GM19193 (cell line): ENCODE data around the gene CHCHD6.

Experiments
- POLR2A ChIP-seq: IDR thresholded peaks from 4 replicates; pipeline ENCODE4 v1.6.1; 2011; ENCODE audit not compliant: insufficient read depth, insufficient read length; ENCODE audit errors: extremely low read depth

CHCHD6 gene

GRCh38 chr3:126758882-126759281, 54.8 kb downstream of the CHCHD6 start:
- no peak for TF ChIP-seq POLR2A

- TF ChIP-seq POLR2A, result no peak
These were observed 56.5 kb downstream of the CHCHD6 start for GRCh38 chr3:126760541-126760940.

GRCh38 chr3:126763035-126763434, 59.0 kb downstream of the CHCHD6 start:
- TF ChIP-seq POLR2A, result no peak

- TF ChIP-seq POLR2A, result no peak
These were observed 61.4 kb downstream of the CHCHD6 start for GRCh38 chr3:126765187-126766069.

- no peak for TF ChIP-seq POLR2A
These were observed 62.6 kb downstream of the CHCHD6 start for GRCh38 chr3:126766653-126767052.

GRCh38 chr3:126768903-126769302, 64.9 kb downstream of the CHCHD6 start:
- TF ChIP-seq POLR2A, result no peak

- TF ChIP-seq POLR2A, result no peak
These were observed 66.1 kb downstream of the CHCHD6 start for GRCh38 chr3:126770096-126770495.

GRCh38 chr3:126773167-126773566, 69.1 kb downstream of the CHCHD6 start:
- no peak for TF ChIP-seq POLR2A

GRCh38 chr3:126773783-126774182, 69.7 kb downstream of the CHCHD6 start:
- TF ChIP-seq POLR2A, result no peak

- TF ChIP-seq POLR2A, result no peak
These were observed 73.3 kb downstream of the CHCHD6 start for GRCh38 chr3:126777366-126777765.

GRCh38 chr3:126780666-126781065, 76.6 kb downstream of the CHCHD6 start:
- TF ChIP-seq POLR2A, result no peak

- TF ChIP-seq POLR2A, result no peak
These were observed 77.4 kb downstream of the CHCHD6 start for GRCh38 chr3:126781406-126781805.

GRCh38 chr3:126781889-126782491, 78.0 kb downstream of the CHCHD6 start:
- TF ChIP-seq POLR2A, result no peak

GRCh38 chr3:126782536-126782935, 78.5 kb downstream of the CHCHD6 start:
- no peak for TF ChIP-seq POLR2A

GRCh38 chr3:126784254-126784653, 80.2 kb downstream of the CHCHD6 start:
- TF ChIP-seq POLR2A, result no peak

GRCh38 chr3:126792998-126793397, 89.0 kb downstream of the CHCHD6 start:
- TF ChIP-seq POLR2A, result no peak

GRCh38 chr3:126797563-126797962, 93.5 kb downstream of the CHCHD6 start:
- no peak for TF ChIP-seq POLR2A

GRCh38 chr3:126798521-126798920, 94.5 kb downstream of the CHCHD6 start:
- TF ChIP-seq POLR2A, result no peak
